DND-41 (cell line): Measurements from ENCODE around the gene MRPL36.

Experiments used
- ATAC-seq: fragments of 200-7000 bp; cut with Tn5 transposase; 3 replicates; pipeline ENCODE4 v1.9.1; 2021; ENCODE audit warnings: low read depth; ENCODE audit not compliant: insufficient read depth
- DNase-seq: peaks from one replicate; pipeline ENCODE4 v3.0.0-alpha.2; 2020
- H2AFZ ChIP-seq: 2 replicates; pipeline ENCODE4 v1.6.0; 2012; ENCODE audit warnings: low read depth, low read length
- H3K27ac ChIP-seq: 2 replicates; pipeline ENCODE4 v1.5.1; 2012; ENCODE audit warnings: low read length, inconsistent platforms
- H3K27me3 ChIP-seq: fragments of 200-600 bp; sonication (generic); 2 replicates; pipeline ENCODE4 v1.6.0; 2012; ENCODE audit warnings: low read length, mild to moderate bottlenecking, inconsistent platforms; ENCODE audit not compliant: insufficient read depth, poor library complexity
- H3K36me3 ChIP-seq: 2 replicates; pipeline ENCODE4 v1.5.1; 2012; ENCODE audit warnings: low read length, inconsistent platforms; ENCODE audit not compliant: insufficient read depth
- H3K4me1 ChIP-seq: 2 replicates; pipeline ENCODE4 v1.5.1; 2012; ENCODE audit warnings: mild to moderate bottlenecking, low read length; ENCODE audit not compliant: insufficient read depth
- H3K4me2 ChIP-seq: 2 replicates; pipeline ENCODE4 v1.6.0; 2012; ENCODE audit warnings: mild to moderate bottlenecking, moderate library complexity, low read length, inconsistent platforms; ENCODE audit not compliant: insufficient read depth
- H3K4me3 ChIP-seq, 2 experiments: fragments of 200-600 bp in 1 of 2; shearing (Covaris generic) in 1 of 2; 2 replicates each; pipeline ENCODE4 v1.5.1; 2012 to 2016; ENCODE audit warnings: inconsistent platforms in 2 of 2, low read length in 2 of 2, mild to moderate bottlenecking in 2 of 2, low read depth in 1 of 2, moderate library complexity in 1 of 2
- H3K79me2 ChIP-seq: 2 replicates; pipeline ENCODE4 v1.6.0; 2012; ENCODE audit warnings: low read length, inconsistent platforms; ENCODE audit not compliant: insufficient read depth
- H3K9ac ChIP-seq: 2 replicates; pipeline ENCODE4 v1.6.0; 2012; ENCODE audit warnings: low read depth, mild to moderate bottlenecking, inconsistent platforms, low read length, moderate library complexity
- H3K9me3 ChIP-seq: 2 replicates; pipeline ENCODE4 v1.5.1; 2012; ENCODE audit warnings: low read length, moderate library complexity, mild to moderate bottlenecking, inconsistent platforms; ENCODE audit not compliant: insufficient read depth, severe bottlenecking
- H4K20me1 ChIP-seq: 2 replicates; pipeline ENCODE4 v1.6.0; 2012; ENCODE audit warnings: low read length; ENCODE audit not compliant: insufficient read depth
- CTCF ChIP-seq: IDR thresholded peaks from 2 replicates; pipeline ENCODE4 v1.5.1; 2012; ENCODE audit warnings: borderline replicate concordance, low read length, moderate library complexity, mild to moderate bottlenecking; ENCODE audit not compliant: poor library complexity, severe bottlenecking; ENCODE audit errors: extremely low read depth
- EZH2 ChIP-seq: IDR thresholded peaks from 3 replicates; pipeline ENCODE4 v1.6.1; 2012; ENCODE audit warnings: borderline replicate concordance, low read depth, mild to moderate bottlenecking, moderate library complexity, low read length, inconsistent platforms; ENCODE audit not compliant: severe bottlenecking

Gene MRPL36

GRCh38 chr5:1762883-1763547 is 36.6 kb downstream of the MRPL36 start:
- Histone ChIP-seq H3K4me1 (no peaks in the 10 kb centered on the region), H3K27me3 (no peaks in the 10 kb centered on the region), H3K4me3 (no peak overlapping the region), H3K9ac (no peak overlapping the region), H3K4me2 (no peak overlapping the region), H2AFZ (no peak overlapping the region), H3K79me2 (no peaks in the 10 kb centered on the region), H3K27ac (no peak overlapping the region), H3K36me3 (no peaks in the 10 kb centered on the region), H3K9me3 (peaks cover 3% of the 10 kb centered on the region), H4K20me1 (no peaks in the 10 kb centered on the region)
- TF ChIP-seq EZH2 (no peak), CTCF (no peak)
- ATAC-seq (no peak), DNase-seq (no peak)

GRCh38 chr5:1762121-1762882 is 37.3 kb downstream of the MRPL36 start:
- Histone ChIP-seq H3K79me2 (no peaks in the 10 kb centered on the region), H3K9ac (no peak overlapping the region), H2AFZ (no peak overlapping the region), H3K4me1 (no peaks in the 10 kb centered on the region), H3K36me3 (no peaks in the 10 kb centered on the region), H3K4me2 (no peak overlapping the region), H3K27me3 (no peaks in the 10 kb centered on the region), H3K9me3 (peaks cover 3% of the 10 kb centered on the region), H3K4me3 (no peak overlapping the region), H4K20me1 (no peaks in the 10 kb centered on the region), H3K27ac (no peak overlapping the region)
- no peak for DNase-seq
- TF ChIP-seq EZH2 (no peak), CTCF (no peak)
- no peak for ATAC-seq

- ATAC-seq: no peak
- Histone ChIP-seq H3K4me3 (no peak overlapping the region), H4K20me1 (no peaks in the 10 kb centered on the region), H3K79me2 (no peaks in the 10 kb centered on the region), H3K9ac (no peak overlapping the region), H3K27me3 (no peaks in the 10 kb centered on the region), H3K4me1 (no peaks in the 10 kb centered on the region), H3K27ac (no peak overlapping the region), H2AFZ (no peak overlapping the region), H3K4me2 (no peak overlapping the region), H3K36me3 (no peaks in the 10 kb centered on the region), H3K9me3 (peaks cover 3% of the 10 kb centered on the region)
- TF ChIP-seq CTCF (no peak), EZH2 (no peak)
- DNase-seq: no peak
Observed at GRCh38 chr5:1761453-1761755, 38.2 kb downstream of the MRPL36 start.
